Measurements from ENCODE around the gene PTGES3L.

The PTGES3L gene

GRCh38 chr17:42979511-42980273 lies at the start of gene PTGES3L:
PTGES3L (minus strand) TSS chr17:42980080; CDS start chr17:42980053, 27 bp downstream.
- peak within 1 kb of the TSS; percentile 76 for H3K4me3 ChIP-seq (ENCODE audit: control insufficient read depth, low read depth, low read length)
- no peak for TF ChIP-seq CTCF (conservative IDR thresholded peaks at IDR 0.05; ENCODE audit: control insufficient read depth, insufficient read depth, low read depth, low read length)
- DNase-seq (ENCODE audit: low read depth), result no peak

- H3K4me3 ChIP-seq (ENCODE audit: control insufficient read depth, low read depth, low read length), result no peak overlapping the region
- no peak for DNase-seq (ENCODE audit: low read depth)
- no peak for TF ChIP-seq CTCF (conservative IDR thresholded peaks at IDR 0.05; ENCODE audit: control insufficient read depth, insufficient read depth, low read depth, low read length)
Measured at GRCh38 chr17:43028221-43028861, 48.5 kb upstream of the PTGES3L start.

- no peak for DNase-seq (ENCODE audit: low read depth)
- TF ChIP-seq CTCF (conservative IDR thresholded peaks at IDR 0.05; ENCODE audit: control insufficient read depth, insufficient read depth, low read depth, low read length), result no peak
- no peak overlapping the region for H3K4me3 ChIP-seq (ENCODE audit: control insufficient read depth, low read depth, low read length)
Measured at GRCh38 chr17:43027091-43028032, 47.5 kb upstream of the PTGES3L start.

GRCh38 chr17:43026595-43026994 lies 46.7 kb upstream of the PTGES3L start:
- DNase-seq (ENCODE audit: low read depth), result no peak
- no peak for TF ChIP-seq CTCF (conservative IDR thresholded peaks at IDR 0.05; ENCODE audit: control insufficient read depth, insufficient read depth, low read depth, low read length)
- H3K4me3 ChIP-seq (ENCODE audit: control insufficient read depth, low read depth, low read length), result no peak overlapping the region

GRCh38 chr17:43025766-43026537 lies 46.1 kb upstream of the PTGES3L start:
- H3K4me3 ChIP-seq (ENCODE audit: control insufficient read depth, low read depth, low read length), result no peak overlapping the region

More at GRCh38 chr17:43025766-43026537, 46.1 kb upstream of the PTGES3L start:
- no peak for TF ChIP-seq CTCF (conservative IDR thresholded peaks at IDR 0.05; ENCODE audit: control insufficient read depth, insufficient read depth, low read depth, low read length)
- no peak for DNase-seq (ENCODE audit: low read depth)

Data from fibroblast of mammary gland (primary cell).